Stimulated activated effector memory CD8-positive, alpha-beta T cell treated with anti-CD3 and anti-CD28 coated beads, Interleukin-12 subunit alpha, Interleukin-12 subunit beta, amount 100 ng/mL, for 72 hours (primary cell): Measurements from ENCODE around the gene FREM1.

Experiments
- ATAC-seq: fragments of 150-1000 bp; cut with Tn5 transposase; 2 replicates; pipeline ENCODE4 v1.10.0; 2021
- DNase-seq, 2 donors: peaks; one replicate each; pipeline ENCODE4 v3.0.0; 2021 to 2022; ENCODE audit warnings: low spot score in 2 of 2
- H3K27ac Mint-ChIP-seq: one replicate; pipeline ENCODE4 v1.8.0; 2022; ENCODE audit warnings: mild to moderate bottlenecking, mixed read lengths
- H3K36me3 Mint-ChIP-seq: one replicate; pipeline ENCODE4 v1.8.0; 2022; ENCODE audit warnings: mild to moderate bottlenecking, mixed read lengths
- H3K4me1 Mint-ChIP-seq: one replicate; pipeline ENCODE4 v1.8.0; 2022; ENCODE audit warnings: mixed read lengths
- H3K4me3 Mint-ChIP-seq: one replicate; pipeline ENCODE4 v1.8.0; 2022; ENCODE audit warnings: mild to moderate bottlenecking, mixed read lengths
- H3K9me3 Mint-ChIP-seq: one replicate; pipeline ENCODE4 v1.8.0; 2022; ENCODE audit warnings: mixed read lengths

FREM1 gene

DNA sequence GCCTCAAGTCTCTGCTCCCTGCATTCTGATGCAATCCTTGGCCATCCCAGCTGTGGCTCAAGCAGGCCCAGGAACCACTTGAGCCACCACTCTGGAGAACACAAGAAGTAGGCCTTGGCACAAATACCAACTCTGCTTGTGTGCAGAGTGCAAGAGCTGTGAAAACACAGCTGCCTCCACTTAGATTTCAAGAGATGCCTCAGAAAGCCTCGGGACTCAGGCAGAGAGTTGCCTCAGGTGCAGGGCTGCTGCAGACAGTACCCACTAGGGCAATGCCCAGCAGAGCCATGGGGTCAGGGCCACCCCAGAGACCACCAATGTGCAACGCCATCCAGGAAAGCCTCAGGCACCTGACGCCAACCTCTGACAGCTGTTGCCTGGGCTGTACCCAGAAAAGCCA, 82.4 kb downstream of the FREM1 start:
- Mint-ChIP-seq H3K9me3 (peaks cover 3% of the 10 kb centered on the region), H3K4me1 (no peaks in the 10 kb centered on the region), H3K4me3 (no peak overlapping the region), H3K27ac (no peak overlapping the region), H3K36me3 (no peaks in the 10 kb centered on the region)
- ATAC-seq (no peak), DNase-seq (no peak)

DNA sequence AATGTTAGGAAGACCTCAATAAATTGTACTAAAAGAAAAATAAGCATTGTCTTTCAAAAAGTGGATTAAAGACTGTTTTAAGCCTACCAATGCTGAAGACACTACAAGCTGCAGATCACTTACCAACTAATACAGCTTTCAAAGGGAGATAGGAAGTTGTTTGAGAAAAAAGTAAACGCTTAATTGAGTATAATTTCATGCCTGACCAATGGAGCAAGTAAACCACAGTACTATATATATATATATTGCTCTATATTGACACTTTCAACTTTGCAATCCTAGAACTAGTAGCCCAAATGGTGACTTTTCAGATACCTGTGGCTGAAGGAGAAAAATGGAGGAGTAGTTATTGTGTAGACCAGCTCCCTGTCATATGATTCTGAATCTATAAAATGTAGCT, 85.7 kb downstream of the FREM1 start:
- no peak for DNase-seq
- no peak for ATAC-seq
- Mint-ChIP-seq H3K9me3 (no peaks in the 10 kb centered on the region), H3K4me3 (no peak overlapping the region), H3K36me3 (no peaks in the 10 kb centered on the region), H3K27ac (no peak overlapping the region), H3K4me1 (no peaks in the 10 kb centered on the region)

DNA sequence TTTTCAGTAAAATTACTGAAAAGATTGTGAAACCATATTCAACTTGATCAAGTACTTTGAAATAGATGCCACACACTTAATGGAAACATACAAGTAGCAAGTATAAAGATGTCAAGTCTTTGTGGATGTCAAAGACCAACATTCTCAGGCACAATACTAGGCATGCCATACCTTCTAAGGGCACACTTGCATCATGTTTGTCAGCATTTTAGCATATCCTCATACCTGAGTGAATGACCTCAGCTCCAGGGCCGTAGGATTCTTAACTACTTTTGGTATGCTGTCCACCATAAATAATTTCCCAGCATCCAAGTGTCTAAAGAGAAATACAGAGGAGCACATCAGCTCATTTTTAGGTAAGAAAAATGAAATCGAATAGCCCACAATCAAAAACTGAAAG, 86.4 kb downstream of the FREM1 start:
- H3K36me3 Mint-ChIP-seq: no peaks in the 10 kb centered on the region
- no peak for DNase-seq
- H3K9me3 Mint-ChIP-seq: no peaks in the 10 kb centered on the region
- H3K4me1 Mint-ChIP-seq: no peaks in the 10 kb centered on the region
- H3K27ac Mint-ChIP-seq: no peak overlapping the region
- ATAC-seq: no peak
- no peak overlapping the region for H3K4me3 Mint-ChIP-seq

DNA sequence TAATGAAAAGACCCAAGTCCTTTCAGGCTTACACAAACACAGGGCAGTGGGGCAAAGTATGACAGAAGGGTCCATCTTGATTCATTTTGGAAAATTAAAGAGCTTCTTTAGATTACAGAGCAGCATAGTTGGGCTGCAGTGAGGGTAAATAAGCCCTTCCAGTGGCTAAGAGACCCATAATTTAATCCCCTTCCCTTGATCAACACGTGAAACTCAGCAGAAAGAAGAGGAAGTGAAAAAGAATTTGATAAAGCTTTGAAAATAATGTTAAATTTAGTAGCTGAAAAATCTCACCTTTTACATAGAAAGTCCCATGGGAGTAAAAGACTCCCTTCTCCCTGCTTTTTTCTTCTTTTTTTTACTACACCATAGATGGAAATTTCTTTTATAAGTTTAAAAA, 87.6 kb downstream of the FREM1 start:
- ATAC-seq: no peak
- H3K4me1 Mint-ChIP-seq: no peaks in the 10 kb centered on the region
- H3K4me3 Mint-ChIP-seq: no peak overlapping the region
- H3K9me3 Mint-ChIP-seq: no peaks in the 10 kb centered on the region
- DNase-seq: no peak
- H3K36me3 Mint-ChIP-seq: no peaks in the 10 kb centered on the region
- H3K27ac Mint-ChIP-seq: no peak overlapping the region

DNA sequence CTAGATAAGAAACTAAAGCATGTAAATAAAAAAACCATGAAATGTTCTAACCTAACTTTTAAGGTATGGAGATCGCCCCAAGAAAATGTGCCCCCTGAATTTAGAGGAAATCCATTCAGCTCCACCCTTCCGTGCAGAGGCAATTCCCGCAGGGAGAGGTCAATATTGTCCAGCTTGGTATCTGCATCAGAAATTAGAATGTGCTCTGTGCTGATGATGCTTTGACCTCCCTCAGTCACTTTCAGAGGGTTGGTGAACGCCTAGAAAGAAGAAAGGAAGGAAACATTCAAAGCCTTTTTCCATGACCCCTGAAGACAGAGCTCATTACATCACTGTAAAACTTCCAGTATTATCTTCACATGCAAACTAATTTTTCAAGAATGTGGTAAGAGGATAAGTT, 91.0 kb downstream of the FREM1 start:
- no peaks in the 10 kb centered on the region for H3K9me3 Mint-ChIP-seq
- DNase-seq: no peak
- no peak overlapping the region for H3K4me3 Mint-ChIP-seq
- H3K36me3 Mint-ChIP-seq: no peaks in the 10 kb centered on the region
- H3K4me1 Mint-ChIP-seq: no peaks in the 10 kb centered on the region
- no peak overlapping the region for H3K27ac Mint-ChIP-seq
- ATAC-seq: no peak

DNA sequence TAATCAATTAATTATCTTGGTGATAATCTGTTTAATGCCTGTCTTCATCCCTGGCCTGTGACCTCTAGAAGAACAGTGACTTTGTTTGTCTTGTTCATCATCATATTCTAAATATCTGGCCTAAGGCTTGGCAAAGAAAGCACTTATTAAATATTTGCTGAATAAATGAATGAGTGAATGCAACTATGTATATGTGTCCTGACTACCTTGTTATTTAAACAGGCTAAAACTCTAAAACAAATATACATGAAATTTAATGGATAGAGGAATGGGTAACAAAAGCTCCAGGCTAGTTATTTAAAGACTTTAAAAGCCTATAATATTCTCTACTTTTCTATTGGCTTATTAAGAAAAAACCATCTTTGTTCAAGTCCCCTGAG, 96.0 kb downstream of the FREM1 start:
- Mint-ChIP-seq H3K4me3 (no peak overlapping the region), H3K9me3 (no peaks in the 10 kb centered on the region)

DNA sequence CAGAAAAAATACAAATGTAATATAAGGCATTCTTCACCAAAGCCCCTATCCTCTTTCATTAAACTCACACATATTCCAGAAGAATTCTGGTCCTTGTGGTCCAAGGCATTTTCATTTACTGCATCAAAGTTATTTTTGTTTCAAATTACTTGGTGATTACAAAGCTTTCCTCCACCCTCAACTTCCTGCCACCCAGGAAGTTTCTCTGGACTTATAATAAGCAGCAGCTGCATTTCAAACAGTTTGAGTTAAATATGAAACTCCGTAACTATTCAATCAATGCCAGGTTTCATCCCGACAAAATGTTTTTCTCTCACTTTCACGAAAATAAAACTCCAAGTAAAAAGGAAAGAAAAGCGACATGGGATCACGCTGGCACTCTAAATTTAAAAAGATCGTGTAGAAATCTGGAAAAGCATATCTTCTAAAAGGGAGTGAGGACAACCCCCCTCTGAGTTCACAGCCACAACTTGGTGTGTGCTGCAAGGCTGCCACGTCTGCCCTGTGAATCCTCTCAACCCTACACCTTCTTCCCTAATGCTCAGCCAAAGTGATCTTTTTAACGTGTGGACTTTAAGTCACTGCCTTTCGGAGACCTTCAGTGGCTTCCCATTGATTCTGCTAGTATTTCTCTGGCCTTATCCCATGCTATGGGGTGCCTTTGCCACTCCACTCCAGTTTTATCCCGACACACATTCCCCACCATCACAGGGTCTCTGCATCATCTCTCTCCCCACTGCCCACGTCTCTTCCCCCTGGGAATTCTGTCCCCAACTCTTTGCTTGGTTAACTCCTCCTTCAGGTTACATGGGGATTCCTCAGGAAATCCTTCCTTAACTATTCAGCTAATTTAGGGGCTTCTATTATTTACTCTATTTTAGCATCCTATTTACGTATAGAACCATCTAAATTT, 96.6 kb downstream of the FREM1 start:
- no peak overlapping the region for H3K27ac Mint-ChIP-seq
- DNase-seq (no peak), ATAC-seq (no peak)
- no peaks in the 10 kb centered on the region for H3K36me3 Mint-ChIP-seq
- H3K4me1 Mint-ChIP-seq: no peaks in the 10 kb centered on the region
- H3K4me3 Mint-ChIP-seq: no peak overlapping the region
- no peaks in the 10 kb centered on the region for H3K9me3 Mint-ChIP-seq

More for the DNA sequence above, 96.0 kb downstream of the FREM1 start:
- no peak for ATAC-seq
- Mint-ChIP-seq H3K4me1 (no peaks in the 10 kb centered on the region), H3K27ac (no peak overlapping the region), H3K36me3 (no peaks in the 10 kb centered on the region)
- DNase-seq: no peak

DNA sequence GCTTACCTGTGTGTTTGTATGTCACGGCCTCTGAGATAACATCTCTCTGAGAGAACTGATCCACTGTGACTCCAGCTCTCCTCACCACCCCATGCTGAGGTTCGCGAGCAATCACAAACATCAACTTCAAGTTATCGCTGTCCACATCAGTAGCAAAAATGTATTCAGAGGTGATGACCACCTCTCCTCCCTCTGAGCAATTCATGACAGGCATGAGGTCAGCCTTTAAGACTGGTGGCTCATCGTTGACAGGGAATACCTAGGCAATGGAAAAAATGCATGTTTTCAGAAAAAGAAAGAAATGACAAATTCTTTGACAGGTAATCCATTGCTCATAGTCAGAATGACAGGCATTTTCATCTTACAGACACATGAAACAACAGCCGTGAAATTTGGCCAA, 97.4 kb downstream of the FREM1 start:
- Mint-ChIP-seq H3K4me3 (no peak overlapping the region), H3K27ac (no peak overlapping the region), H3K9me3 (no peaks in the 10 kb centered on the region), H3K4me1 (no peaks in the 10 kb centered on the region), H3K36me3 (no peaks in the 10 kb centered on the region)
- ATAC-seq (no peak), DNase-seq (no peak)

DNA sequence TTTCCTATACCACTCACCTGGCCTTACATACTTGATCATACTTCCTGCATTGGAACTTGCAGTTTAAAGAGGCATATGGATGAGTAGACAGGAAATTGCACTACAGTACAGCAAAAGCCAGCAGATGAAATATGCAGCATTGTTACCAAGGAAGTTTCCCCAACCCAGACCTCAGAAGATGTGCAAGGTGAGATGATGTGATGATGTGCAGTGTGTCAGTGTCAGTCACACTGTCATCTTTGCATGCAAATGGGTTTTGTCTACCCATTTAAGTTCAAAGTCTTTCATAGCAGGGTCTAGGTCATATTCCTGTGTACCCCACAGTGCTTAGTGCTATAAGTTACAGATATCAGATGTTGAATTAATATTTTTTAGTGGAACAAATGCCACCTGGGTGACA, 98.4 kb downstream of the FREM1 start:
- H3K4me3 Mint-ChIP-seq: no peak overlapping the region
- DNase-seq: no peak
- H3K4me1 Mint-ChIP-seq: no peaks in the 10 kb centered on the region
- H3K27ac Mint-ChIP-seq: no peak overlapping the region
- H3K36me3 Mint-ChIP-seq: no peaks in the 10 kb centered on the region
- no peak for ATAC-seq
- H3K9me3 Mint-ChIP-seq: no peaks in the 10 kb centered on the region

DNA sequence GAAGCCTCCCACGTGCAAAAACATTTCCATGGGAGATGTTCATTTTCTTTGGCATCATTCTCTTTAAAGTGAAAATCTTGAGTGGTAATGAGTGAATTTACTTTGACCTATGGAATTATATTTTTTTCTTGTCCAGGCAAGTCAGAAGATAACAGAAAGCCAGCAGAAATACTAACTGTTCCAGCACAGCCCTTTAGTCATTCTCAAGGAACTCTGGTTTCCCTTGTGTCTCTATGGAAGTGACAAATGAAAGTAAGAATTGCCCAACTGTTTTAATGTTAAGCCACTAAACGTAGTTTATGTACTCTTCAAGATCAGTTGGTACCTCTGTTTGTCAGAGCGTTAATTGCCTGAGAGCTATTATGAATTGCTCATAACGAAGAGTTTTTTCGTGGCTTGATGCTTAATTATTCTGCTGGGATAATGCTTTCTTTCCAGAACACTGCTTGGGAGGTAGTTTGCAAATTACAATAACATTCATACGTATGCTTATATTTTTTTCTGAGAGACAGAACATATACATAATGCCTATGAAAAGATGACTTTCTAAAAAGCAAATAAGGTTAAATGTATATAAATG, 103.2 kb downstream of the FREM1 start:
- Mint-ChIP-seq H3K4me1 (no peaks in the 10 kb centered on the region), H3K9me3 (no peaks in the 10 kb centered on the region), H3K36me3 (no peaks in the 10 kb centered on the region)

DNA sequence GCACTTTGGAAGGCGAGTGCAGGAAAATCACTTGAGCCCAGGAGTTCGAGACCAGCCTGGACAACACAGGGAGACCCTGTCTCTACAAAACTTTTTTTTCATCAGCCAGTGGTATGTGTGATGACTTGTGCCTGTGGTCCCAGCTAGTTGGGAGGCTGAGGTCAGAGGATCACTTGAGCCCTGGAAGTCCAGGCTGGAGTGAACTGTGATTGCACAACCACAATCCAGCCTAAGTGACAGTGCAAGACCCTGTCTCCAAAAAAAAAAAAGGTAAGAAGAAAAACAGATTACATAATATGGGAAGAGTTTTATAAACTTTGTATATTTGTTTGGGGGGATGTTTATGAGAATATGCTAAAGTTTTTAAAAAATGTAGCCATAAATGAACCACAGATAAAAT, 111.2 kb downstream of the FREM1 start:
- Mint-ChIP-seq H3K4me3 (no peak overlapping the region), H3K4me1 (no peaks in the 10 kb centered on the region), H3K9me3 (no peaks in the 10 kb centered on the region), H3K27ac (no peak overlapping the region), H3K36me3 (no peaks in the 10 kb centered on the region)
- DNase-seq: no peak
- ATAC-seq: no peak

More for the DNA sequence above, 103.2 kb downstream of the FREM1 start:
- Mint-ChIP-seq H3K4me3 (no peak overlapping the region), H3K27ac (no peak overlapping the region)
- DNase-seq (no peak), ATAC-seq (no peak)

DNA sequence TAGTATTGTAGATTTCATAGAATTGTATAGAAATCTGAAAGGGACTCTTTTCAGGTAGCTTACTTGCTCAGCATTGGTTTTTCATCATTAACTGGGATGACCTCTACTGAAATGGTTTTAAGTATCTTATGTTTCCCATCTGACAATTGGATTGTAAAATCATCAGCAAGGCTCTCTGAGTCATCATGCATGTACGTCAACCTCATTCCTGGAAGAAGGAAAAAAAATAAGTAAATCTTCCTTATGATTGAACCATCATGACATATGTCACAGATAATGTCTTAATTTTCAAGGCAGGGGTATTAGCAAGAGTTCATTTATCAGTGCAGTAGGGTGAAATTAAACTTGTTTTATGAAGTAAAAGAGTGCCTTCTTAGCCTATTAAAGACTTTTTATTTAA, 112.8 kb downstream of the FREM1 start:
- Mint-ChIP-seq H3K4me3 (no peak overlapping the region), H3K4me1 (no peaks in the 10 kb centered on the region), H3K36me3 (no peaks in the 10 kb centered on the region), H3K27ac (no peak overlapping the region), H3K9me3 (no peaks in the 10 kb centered on the region)
- ATAC-seq: no peak
- DNase-seq: no peak

DNA sequence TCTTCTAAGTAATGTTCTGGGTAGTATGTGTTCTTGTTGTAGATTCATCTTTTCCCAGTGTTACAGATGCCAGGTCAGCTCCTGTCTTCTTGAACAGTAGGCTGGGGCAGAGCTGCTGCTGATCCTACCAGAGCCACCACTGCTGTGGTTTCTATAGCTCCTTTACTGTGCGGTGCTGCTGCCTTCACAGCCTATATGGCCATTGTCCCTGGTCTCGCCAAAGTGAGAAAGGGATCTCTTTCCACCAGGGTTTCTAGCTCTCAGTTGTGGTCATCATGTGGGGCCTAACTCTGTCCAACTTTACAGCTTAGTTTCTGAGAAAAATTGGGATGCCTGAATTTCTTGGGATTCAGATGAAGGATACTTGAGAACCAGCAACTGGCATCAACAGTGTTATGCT, 116.8 kb downstream of the FREM1 start:
- H3K9me3 Mint-ChIP-seq: no peaks in the 10 kb centered on the region
- ATAC-seq: no peak
- no peak overlapping the region for H3K27ac Mint-ChIP-seq
- no peaks in the 10 kb centered on the region for H3K4me1 Mint-ChIP-seq
- no peak for DNase-seq
- no peaks in the 10 kb centered on the region for H3K36me3 Mint-ChIP-seq
- no peak overlapping the region for H3K4me3 Mint-ChIP-seq

DNA sequence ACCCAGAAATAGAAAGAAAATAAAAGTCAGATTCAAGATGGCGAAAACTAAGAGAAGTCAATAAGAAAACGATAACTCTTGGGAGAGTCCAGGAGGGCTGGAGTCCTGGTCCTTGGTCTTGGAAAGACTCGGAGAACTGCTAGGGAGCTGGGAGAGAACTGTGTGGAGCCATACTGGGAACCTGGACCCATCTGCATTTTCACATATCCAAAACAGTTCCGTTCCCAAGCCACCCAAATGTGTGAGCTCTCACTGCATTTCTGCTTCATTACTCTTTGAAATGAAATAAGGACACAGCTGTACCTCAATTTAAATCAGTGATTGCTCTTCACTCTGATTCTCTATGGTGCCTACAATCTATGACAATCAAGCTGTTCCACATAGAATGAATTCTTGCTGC, 119.6 kb downstream of the FREM1 start:
- Mint-ChIP-seq H3K27ac (no peak overlapping the region), H3K4me3 (no peak overlapping the region), H3K9me3 (no peaks in the 10 kb centered on the region), H3K4me1 (no peaks in the 10 kb centered on the region), H3K36me3 (no peaks in the 10 kb centered on the region)
- ATAC-seq: no peak
- no peak for DNase-seq

DNA sequence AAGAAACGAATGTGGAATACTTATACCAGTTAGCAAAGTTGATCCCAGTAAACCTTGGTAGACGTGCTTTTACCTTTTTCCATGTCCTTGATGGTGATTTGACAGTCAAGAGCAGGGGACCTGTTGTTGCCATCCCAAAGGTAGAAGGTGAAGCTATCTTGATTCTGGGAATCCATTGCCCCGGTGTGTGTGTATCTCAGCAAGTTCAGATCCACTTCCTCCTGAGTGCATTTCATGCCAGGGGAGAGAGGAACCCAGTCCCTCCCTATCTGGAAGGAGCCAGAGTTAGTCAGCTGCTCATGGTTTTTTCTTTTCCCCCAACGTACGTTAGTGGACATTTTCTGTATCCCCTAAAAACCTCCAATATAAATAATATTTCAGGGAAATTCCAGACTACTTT, 121.4 kb downstream of the FREM1 start:
- Mint-ChIP-seq H3K36me3 (no peaks in the 10 kb centered on the region), H3K9me3 (no peaks in the 10 kb centered on the region), H3K27ac (no peak overlapping the region), H3K4me1 (no peaks in the 10 kb centered on the region), H3K4me3 (no peak overlapping the region)
- ATAC-seq (no peak), DNase-seq (no peak)

DNA sequence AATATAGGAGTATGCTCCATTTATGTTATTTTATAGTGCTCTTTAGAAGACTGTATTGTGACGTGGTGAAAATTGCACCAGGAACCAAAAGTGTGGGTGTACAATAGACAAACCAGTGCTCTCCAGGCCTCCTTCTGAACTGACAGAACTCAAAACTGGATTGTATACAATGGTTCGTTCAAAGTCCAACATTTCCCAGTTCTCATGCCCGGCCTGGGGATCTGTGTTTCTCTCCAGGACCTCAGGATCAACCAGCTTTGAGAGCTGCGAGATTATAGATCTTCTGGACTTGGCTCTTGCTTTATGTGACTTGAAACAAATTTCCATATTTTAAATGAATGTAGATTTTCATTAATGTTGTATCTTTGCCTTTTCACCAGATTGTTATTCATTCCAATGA, 126.9 kb downstream of the FREM1 start:
- DNase-seq: no peak
- Mint-ChIP-seq H3K4me1 (no peaks in the 10 kb centered on the region), H3K4me3 (no peak overlapping the region), H3K27ac (no peak overlapping the region), H3K36me3 (no peaks in the 10 kb centered on the region), H3K9me3 (no peaks in the 10 kb centered on the region)
- ATAC-seq: no peak
